ENCODE results near the gene MSTN.
A peak's percentile ranks its signal among the peaks of the same experiment; 100 is the strongest.
"Not testable (repeated sequence)": the region's sequence is repeated elsewhere in the genome, so short reads cannot be mapped to it uniquely, and the experiment has no call there.

The MSTN gene

DNA sequence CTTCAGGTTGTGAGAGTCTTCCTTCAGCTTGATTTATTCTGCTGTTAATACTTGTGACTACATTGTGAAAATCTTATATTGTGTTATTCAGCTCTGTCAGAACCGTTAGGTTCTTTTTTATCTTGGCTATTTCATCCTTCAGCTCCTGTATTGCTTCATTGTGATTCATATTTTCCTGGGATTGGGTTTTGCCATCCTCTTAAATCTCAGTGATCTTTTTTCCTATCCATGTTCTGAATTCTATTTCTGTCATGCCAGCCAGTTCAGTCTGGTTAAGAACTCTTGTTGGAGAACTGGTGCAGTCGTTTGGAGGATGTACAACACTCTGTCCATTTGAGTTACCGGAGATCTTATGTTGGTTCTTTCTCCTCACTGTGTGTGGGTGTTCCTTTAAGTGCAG, 19.1 kb downstream of the MSTN start:
- no peak for ATAC-seq

DNA sequence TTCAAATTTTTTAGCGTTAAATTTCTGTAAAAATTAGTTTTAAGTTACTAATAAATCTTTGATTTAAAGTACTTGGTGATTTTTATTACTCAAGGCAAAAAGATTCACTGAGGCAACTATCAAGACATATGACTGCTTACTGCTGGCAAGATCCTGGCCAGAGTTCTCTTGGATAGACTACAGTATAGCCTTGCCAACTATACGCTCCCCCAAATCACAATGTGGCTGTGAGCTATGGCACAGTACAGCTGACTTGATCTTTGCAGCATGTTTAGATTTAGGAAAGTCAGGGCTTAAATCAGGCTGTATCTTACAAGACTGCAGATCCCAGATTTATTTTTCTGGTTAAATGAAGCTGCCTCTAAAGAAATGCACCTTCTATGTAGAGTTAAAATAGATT, 26.5 kb downstream of the MSTN start:
- H3K27ac Mint-ChIP-seq = no peak overlapping the region
- H3K4me3 Mint-ChIP-seq = no peak overlapping the region
- no peaks in the 10 kb centered on the region for H3K36me3 Mint-ChIP-seq
- DNase-seq (ENCODE audit: low spot score in 2 of 2) (no peak), ATAC-seq (no peak)
- H3K9me3 Mint-ChIP-seq = no peaks in the 10 kb centered on the region
- no peaks in the 10 kb centered on the region for H3K4me1 Mint-ChIP-seq

More for the DNA sequence above, 19.1 kb downstream of the MSTN start:
- Mint-ChIP-seq H3K27ac (no peak overlapping the region), H3K36me3 (no peaks in the 10 kb centered on the region), H3K4me1 (no peaks in the 10 kb centered on the region), H3K9me3 (no peaks in the 10 kb centered on the region), H3K4me3 (no peak overlapping the region)
- DNase-seq (ENCODE audit: low spot score in 2 of 2) = no peak

GRCh38 chr2:190034417-190034816, 28.1 kb downstream of the MSTN start:
- not testable (repeated sequence) for H3K4me3 Mint-ChIP-seq; H3K36me3 Mint-ChIP-seq; ATAC-seq; H3K9me3 Mint-ChIP-seq; DNase-seq (ENCODE audit: low spot score in 2 of 2); H3K27ac Mint-ChIP-seq; H3K4me1 Mint-ChIP-seq

DNA sequence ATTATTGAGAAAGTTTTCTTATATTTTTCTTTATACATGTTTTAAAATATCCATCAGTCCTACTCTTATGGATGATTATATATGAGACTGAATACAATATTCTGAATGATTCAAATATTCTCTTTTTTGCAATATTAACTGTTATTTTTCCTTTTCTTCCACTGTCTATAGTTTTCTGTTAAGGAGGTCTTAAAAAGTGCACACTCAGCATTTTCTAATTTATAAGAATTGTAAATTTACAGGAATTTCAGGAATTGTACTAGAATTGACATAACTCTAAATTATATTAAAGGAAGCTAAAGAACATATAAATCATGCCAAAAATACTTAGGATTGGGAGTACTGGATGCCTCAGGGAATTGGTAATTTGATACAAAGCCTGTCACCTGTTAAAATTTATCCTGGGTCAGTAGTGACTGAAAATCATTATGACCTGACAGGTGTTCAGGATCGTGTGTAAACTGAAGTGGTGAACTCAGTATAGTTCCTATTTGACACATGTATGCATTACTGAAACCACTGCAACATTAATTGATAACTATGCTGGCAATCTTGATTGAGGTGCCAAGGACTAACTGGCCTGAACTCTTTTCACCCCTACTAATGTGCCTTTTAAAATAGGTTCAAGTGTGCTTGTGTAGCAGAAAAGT, 30.4 kb downstream of the MSTN start:
- H3K4me1 Mint-ChIP-seq = no peaks in the 10 kb centered on the region
- no peak overlapping the region for H3K4me3 Mint-ChIP-seq
- no peaks in the 10 kb centered on the region for H3K9me3 Mint-ChIP-seq
- no peak for ATAC-seq
- no peaks in the 10 kb centered on the region for H3K36me3 Mint-ChIP-seq
- no peak overlapping the region for H3K27ac Mint-ChIP-seq
- DNase-seq (ENCODE audit: low spot score in 2 of 2) = no peak

DNA sequence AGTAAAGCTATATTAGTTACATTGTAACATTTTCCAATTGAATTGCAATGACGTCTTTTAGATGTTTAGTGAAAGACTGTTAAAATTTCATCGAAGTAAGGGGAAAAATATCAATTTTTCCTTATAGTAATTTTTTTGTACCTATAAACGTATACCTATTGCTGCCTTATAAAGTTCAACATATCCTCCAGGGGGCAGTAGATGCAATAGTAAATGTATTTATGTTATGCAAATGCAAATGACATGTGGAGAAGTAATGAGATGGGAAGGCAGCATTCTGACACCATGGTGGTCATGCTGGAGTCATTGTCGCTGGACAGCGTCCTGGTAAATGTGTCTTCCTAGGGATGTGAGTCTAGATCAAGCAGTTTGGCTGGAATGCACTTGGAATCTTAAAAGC, 38.7 kb downstream of the MSTN start:
- Mint-ChIP-seq H3K36me3 (no peaks in the 10 kb centered on the region), H3K4me3 (no peak overlapping the region), H3K27ac (no peak overlapping the region), H3K9me3 (no peaks in the 10 kb centered on the region), H3K4me1 (no peaks in the 10 kb centered on the region)
- DNase-seq (ENCODE audit: low spot score in 2 of 2) (no peak), ATAC-seq (peak; percentile 73)

GRCh38 chr2:190020720-190021119, 41.8 kb downstream of the MSTN start:
- peaks cover 15% of the 10 kb centered on the region for H3K9me3 Mint-ChIP-seq
- DNase-seq (ENCODE audit: low spot score in 2 of 2) = no peak
- H3K4me1 Mint-ChIP-seq = no peaks in the 10 kb centered on the region
- no peaks in the 10 kb centered on the region for H3K36me3 Mint-ChIP-seq
- H3K4me3 Mint-ChIP-seq = no peak overlapping the region
- ATAC-seq = no peak
- no peak overlapping the region for H3K27ac Mint-ChIP-seq

- Mint-ChIP-seq H3K27ac (no peak overlapping the region), H3K4me1 (no peaks in the 10 kb centered on the region), H3K9me3 (peaks cover 22% of the 10 kb centered on the region), H3K36me3 (no peaks in the 10 kb centered on the region), H3K4me3 (no peak overlapping the region)
- DNase-seq (ENCODE audit: low spot score in 2 of 2) (no peak), ATAC-seq (no peak)
Measured at GRCh38 chr2:190017837-190018236, 44.7 kb downstream of the MSTN start.

DNA sequence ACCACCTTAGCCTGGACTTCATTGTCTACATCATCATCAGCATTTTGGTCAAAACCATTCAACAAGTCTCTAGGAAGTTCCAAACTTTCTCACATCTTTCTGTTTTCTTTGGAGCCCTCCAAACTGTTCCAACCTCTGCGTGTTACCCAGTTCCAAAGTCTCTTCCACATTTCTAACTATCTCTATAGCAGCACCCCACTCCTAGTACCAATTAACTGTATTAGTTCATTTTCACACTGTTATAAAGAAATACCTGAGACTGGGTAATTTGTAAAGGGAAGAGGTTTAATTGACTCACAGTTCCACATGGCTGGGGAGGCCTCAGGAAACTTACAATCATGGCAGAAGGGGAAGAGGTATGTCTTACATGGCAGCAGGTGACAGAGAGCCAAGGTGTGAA, 46.6 kb downstream of the MSTN start:
- DNase-seq (ENCODE audit: low spot score in 2 of 2); H3K4me1 Mint-ChIP-seq; H3K4me3 Mint-ChIP-seq; ATAC-seq; H3K36me3 Mint-ChIP-seq; H3K27ac Mint-ChIP-seq: not testable (repeated sequence)
- H3K9me3 Mint-ChIP-seq = peaks cover 22% of the 10 kb centered on the region
